Epithelial cell of esophagus (primary cell): Measurements from ENCODE around the gene TCEA3.

Experiments
- DNase-seq: peaks from one replicate; pipeline ENCODE4 v3.0.0; 2010; ENCODE audit warnings: low read depth
- H3K4me3 ChIP-seq: 2 replicates; pipeline ENCODE4 v1.5.1; 2011; ENCODE audit warnings: mild to moderate bottlenecking, low read length, control low read depth
- CTCF ChIP-seq: IDR thresholded peaks from 2 replicates; pipeline ENCODE4 v1.5.1; 2011; ENCODE audit warnings: low read depth, mild to moderate bottlenecking, low read length, control low read depth, inconsistent platforms; ENCODE audit not compliant: insufficient read depth; ENCODE audit errors: missing control alignments

TCEA3 gene

DNA sequence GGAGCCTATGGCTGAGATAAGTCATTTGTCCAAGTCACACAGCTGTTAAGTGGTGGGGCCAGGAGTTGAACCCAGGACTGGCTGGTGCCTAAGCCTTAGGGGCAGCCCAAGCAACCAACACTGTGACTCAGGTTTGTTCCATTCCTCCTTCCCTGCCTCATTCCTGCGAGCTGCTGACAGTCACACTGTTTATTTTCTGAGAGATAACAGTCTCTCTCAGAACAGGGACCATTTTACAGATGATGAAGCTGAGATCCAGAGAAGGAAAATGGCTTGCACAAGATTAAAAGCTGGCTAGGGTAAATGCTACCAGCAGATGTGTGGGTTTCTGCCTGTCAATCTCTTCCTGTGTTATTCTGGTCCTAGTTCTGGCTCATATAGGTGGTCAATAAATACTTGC is 24.3 kb upstream of the TCEA3 start:
- no peak for DNase-seq
- no peak overlapping the region for H3K4me3 ChIP-seq
- no peak for TF ChIP-seq CTCF

- DNase-seq = peak; percentile 45
- H3K4me3 ChIP-seq = no peak overlapping the region
- no peak for TF ChIP-seq CTCF
These were observed 22.2 kb upstream of the TCEA3 start for GRCh38 chr1:23446661-23447310.

DNA sequence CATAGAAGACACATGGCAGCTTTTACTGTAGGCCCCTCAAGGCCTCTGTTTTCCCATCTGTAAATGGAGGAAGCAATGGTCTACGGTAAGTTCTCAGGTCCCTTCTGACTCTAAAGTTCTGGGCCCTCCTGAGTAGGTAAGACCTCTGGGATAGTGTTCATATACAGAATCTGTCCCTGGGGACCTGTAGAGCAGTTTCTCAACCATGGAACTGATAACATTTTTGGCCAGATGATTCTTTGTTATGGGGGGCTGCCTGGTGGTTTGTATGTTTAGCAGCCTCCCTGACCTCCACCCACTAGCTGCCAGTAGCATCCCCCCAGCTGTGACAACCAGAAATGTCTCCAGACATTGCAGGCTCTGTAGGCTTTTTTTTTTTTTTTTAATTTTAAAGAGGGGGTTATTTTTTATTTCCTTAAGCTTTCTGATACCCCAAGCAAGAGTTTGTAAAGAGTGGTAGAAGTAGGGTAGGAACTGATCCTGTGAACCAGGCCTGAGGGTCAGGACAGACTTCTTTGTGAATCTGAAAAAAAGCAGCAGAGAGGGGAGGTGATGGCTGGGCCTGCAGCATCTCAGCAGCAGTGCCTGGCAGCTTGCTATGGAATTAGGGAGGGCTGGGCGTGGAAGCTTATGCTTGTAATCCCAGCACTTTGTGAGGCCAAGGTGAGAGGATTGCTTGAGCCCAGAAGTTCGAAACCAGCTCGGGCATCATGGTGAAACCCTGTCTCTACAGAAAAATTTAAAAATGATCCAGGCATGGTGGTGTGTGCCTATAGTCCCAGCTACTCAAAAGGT is 20.2 kb upstream of the TCEA3 start:
- no peak for DNase-seq
- no peak overlapping the region for H3K4me3 ChIP-seq
- no peak for TF ChIP-seq CTCF

DNA sequence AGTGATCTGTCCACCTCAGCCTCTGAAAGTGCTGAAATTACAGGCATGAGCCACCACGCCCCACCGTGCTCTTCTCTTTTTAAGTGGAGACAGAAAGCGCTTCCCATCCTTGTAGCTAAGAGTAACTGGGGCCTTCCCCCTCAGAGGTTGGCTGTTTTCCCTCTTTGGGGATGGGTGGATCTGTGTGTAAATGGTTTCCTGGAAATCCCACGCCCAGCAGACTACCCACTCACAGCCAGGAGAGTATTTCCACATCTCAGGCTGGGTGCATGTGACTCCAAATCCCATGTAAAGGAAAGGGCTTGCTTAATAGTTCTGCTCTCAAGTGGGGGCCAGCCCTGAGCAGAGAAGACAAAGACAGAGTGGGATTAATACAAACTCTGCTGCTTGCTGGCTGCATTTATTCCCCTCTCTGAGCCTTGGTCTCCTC is 19.6 kb upstream of the TCEA3 start:
- no peak for TF ChIP-seq CTCF

GRCh38 chr1:23442751-23443150 is 18.2 kb upstream of the TCEA3 start:
- no peak for TF ChIP-seq CTCF
- DNase-seq = no peak
- no peak overlapping the region for H3K4me3 ChIP-seq

More for the DNA sequence above, 19.6 kb upstream of the TCEA3 start:
- peak; percentile 44 for DNase-seq
- H3K4me3 ChIP-seq = no peak overlapping the region

- DNase-seq = no peak
- H3K4me3 ChIP-seq = no peak overlapping the region
- TF ChIP-seq CTCF = no peak
These were observed 17.0 kb upstream of the TCEA3 start for GRCh38 chr1:23441446-23442148.
